Prostate gland (tissue), 2 donors: ENCODE measurements around the gene ABL1. TPM values are rescaled to one million over a fixed set of nuclear protein-coding genes. Genes with fewer than 3 reads are reported as not detected.

Experiments used
- DNase-seq: peaks from one replicate; pipeline ENCODE4 v3.0.0-alpha.2; 2019; ENCODE audit warnings: low spot score
- H3K27ac ChIP-seq, 2 donors: fragments of 200-600 bp; sonication (generic); 2 replicates each; pipeline ENCODE4 v1.5.1; 2017 to 2019
- H3K27me3 ChIP-seq: fragments of 200-600 bp; sonication (generic); replicated peaks from 2 replicates; pipeline ENCODE4 v1.5.1; 2019; ENCODE audit not compliant: insufficient read depth
- H3K36me3 ChIP-seq, 2 donors: fragments of 200-600 bp; sonication (generic); 1 replicate in 1 of 2; 2 replicates in 1 of 2; pipeline versions ENCODE4 v1.5.1 to v1.8.1; 2017 to 2019
- H3K4me1 ChIP-seq: fragments of 200-600 bp; sonication (generic); replicated peaks from 2 replicates; pipeline ENCODE4 v1.5.1; 2019
- H3K4me3 ChIP-seq, 2 donors: fragments of 200-600 bp; sonication (generic); 2 replicates each; pipeline ENCODE4 v1.5.1; 2017 to 2019
- H3K9me3 ChIP-seq: fragments of 200-600 bp; sonication (generic); 2 replicates; pipeline ENCODE4 v1.5.1; 2017
- CTCF ChIP-seq, 4 experiments: fragments of 200-600 bp in 2 of 4; fragments of 450-650 bp in 2 of 4; sonication (generic) in 2 of 4; IDR thresholded peaks; 1 replicate in 3 of 4; 2 replicates in 1 of 4; pipeline ENCODE4 v1.5.1; 2016 to 2019; ENCODE audit warnings: antibody characterized with exemption in 4 of 4, mild to moderate bottlenecking in 2 of 4, moderate library complexity in 2 of 4
- POLR2A ChIP-seq: fragments of 450-650 bp; IDR thresholded peaks from one replicate; pipeline ENCODE4 v1.6.1; 2016; ENCODE audit warnings: antibody characterized with exemption, mild to moderate bottlenecking
- POLR2AphosphoS5 ChIP-seq: sonication (generic); formaldehyde crosslinking; IDR thresholded peaks from one replicate; pipeline ENCODE4 v1.6.1; 2017; ENCODE audit warnings: antibody characterized with exemption
- whole genome bisulfite sequencing: methylation state at CpG from one replicate; pipeline ENCODE4 v1.1.5; 2018; 5-methylcytosine and 5-hydroxymethylcytosine counted together
- intact Hi-C: fragments of 100-400 bp; cut with DNase I; formaldehyde crosslinking; loops from one replicate; pipeline ENCODE4 v1.14.2; 2022
- total RNA-seq, 2 donors: library from RNA; depleted of rRNA; stranded (reverse); fragments of >200 nt; gene quantifications; one replicate each; pipeline ENCODE4 v1.1.0, GENCODE V29; 2016

Gene ABL1
- total RNA-seq, 2 donors from 2014 or later = 48.2 to 73.4 TPM

GRCh38 chr9:130884111-130884531, 49.1 kb downstream of the ABL1 start:
- no peaks in the 10 kb centered on the region for H3K27me3 ChIP-seq
- TF ChIP-seq POLR2AphosphoS5 (no peak), POLR2A (no peak), CTCF (IDR thresholded peaks at IDR 0.05) (no peak)
- peaks cover 5% of the 10 kb centered on the region for H3K4me1 ChIP-seq
- H3K27ac ChIP-seq = no peak overlapping the region
- DNase-seq = no peak
- H3K36me3 ChIP-seq = peaks cover 7 to 60% of the 10 kb centered on the region in 2 donors
- intact Hi-C loops = no loop called here
- WGBS = 85% methylated on average over 25 of the region's 25 CpGs
- no peak overlapping the region for H3K4me3 ChIP-seq
- no peaks in the 10 kb centered on the region for H3K9me3 ChIP-seq

- intact Hi-C loops = no loop called here
- H3K27ac ChIP-seq = no peak overlapping the region
- no peak for DNase-seq
- 71% methylated on average over 47 of the region's 47 CpGs for WGBS
- no peaks in the 10 kb centered on the region for H3K9me3 ChIP-seq
- TF ChIP-seq POLR2A = no peak
- no peak for TF ChIP-seq POLR2AphosphoS5
- TF ChIP-seq CTCF (IDR thresholded peaks at IDR 0.05) = no peak
- H3K27me3 ChIP-seq = no peaks in the 10 kb centered on the region
- H3K4me3 ChIP-seq = no peak overlapping the region
- peaks cover 7 to 59% of the 10 kb centered on the region in 2 donors for H3K36me3 ChIP-seq
- H3K4me1 ChIP-seq = peaks cover 5% of the 10 kb centered on the region
Measured at GRCh38 chr9:130884542-130885483, 49.8 kb downstream of the ABL1 start.

- Histone ChIP-seq H3K27ac (no peak overlapping the region), H3K27me3 (no peaks in the 10 kb centered on the region)
Measured at GRCh38 chr9:130885484-130886375, 50.7 kb downstream of the ABL1 start.

GRCh38 chr9:130886981-130887380, 51.9 kb downstream of the ABL1 start:
- 84% methylated on average over 23 of the region's 23 CpGs for WGBS

More at GRCh38 chr9:130885484-130886375, 50.7 kb downstream of the ABL1 start:
- Histone ChIP-seq H3K4me3 (no peak overlapping the region), H3K4me1 (peaks cover 5% of the 10 kb centered on the region), H3K36me3 (peaks cover 0 to 50% of the 10 kb centered on the region in 2 donors), H3K9me3 (no peaks in the 10 kb centered on the region)
- WGBS = 55% methylated on average over 33 of the region's 35 CpGs
- intact Hi-C loops = no loop called here
- TF ChIP-seq CTCF (IDR thresholded peaks at IDR 0.05) (no peak), POLR2A (no peak), POLR2AphosphoS5 (no peak)
- DNase-seq = no peak

More at GRCh38 chr9:130886981-130887380, 51.9 kb downstream of the ABL1 start:
- Histone ChIP-seq H3K36me3 (peaks cover 0 to 45% of the 10 kb centered on the region in 2 donors), H3K4me3 (no peak overlapping the region), H3K9me3 (no peaks in the 10 kb centered on the region), H3K27me3 (no peaks in the 10 kb centered on the region), H3K27ac (no peak overlapping the region), H3K4me1 (peaks cover 5% of the 10 kb centered on the region)
- TF ChIP-seq POLR2AphosphoS5 (no peak), CTCF (IDR thresholded peaks at IDR 0.05) (no peak), POLR2A (no peak)
- no peak for DNase-seq
- intact Hi-C loops = no loop called here
